ENCODE results near the gene ESRP2.
A peak's percentile ranks its signal among the peaks of the same experiment; 100 is the strongest.

Gene ESRP2

DNA sequence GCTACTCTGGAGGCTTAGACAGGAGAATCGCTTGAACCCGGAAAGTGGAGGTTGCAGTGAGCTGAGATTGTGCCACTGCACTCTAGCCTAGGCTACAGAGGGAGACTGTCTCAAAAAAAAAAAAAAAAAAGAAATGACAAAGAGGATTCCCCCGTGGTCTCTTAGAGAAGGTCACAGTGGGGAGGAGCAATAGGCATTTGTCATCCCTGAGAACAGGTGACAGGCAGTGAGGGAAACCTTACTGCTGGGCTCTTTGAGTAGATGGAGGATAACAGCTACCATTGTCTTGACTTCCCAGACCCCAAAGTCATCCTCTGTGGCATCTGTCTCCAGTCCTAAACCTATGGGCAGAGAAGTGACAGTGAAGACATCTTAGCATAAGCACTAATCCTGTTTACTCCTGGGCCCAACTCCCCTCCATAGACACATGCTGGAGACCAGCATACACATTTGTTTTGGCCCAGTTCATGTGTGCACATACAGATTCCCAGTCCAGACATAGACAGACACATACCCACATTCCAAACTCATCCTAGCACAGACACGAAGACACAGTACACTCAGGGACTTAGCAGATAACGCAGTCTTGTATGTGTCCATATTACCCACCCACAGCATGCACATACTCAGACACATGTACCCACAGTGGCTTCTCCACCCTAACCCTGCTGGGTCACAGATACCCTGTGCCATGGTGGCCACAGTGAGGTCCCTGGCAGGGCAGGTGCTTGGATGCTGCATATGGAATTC, 2.7 kb downstream of the ESRP2 start:
- TF ChIP-seq, protein P1, sequence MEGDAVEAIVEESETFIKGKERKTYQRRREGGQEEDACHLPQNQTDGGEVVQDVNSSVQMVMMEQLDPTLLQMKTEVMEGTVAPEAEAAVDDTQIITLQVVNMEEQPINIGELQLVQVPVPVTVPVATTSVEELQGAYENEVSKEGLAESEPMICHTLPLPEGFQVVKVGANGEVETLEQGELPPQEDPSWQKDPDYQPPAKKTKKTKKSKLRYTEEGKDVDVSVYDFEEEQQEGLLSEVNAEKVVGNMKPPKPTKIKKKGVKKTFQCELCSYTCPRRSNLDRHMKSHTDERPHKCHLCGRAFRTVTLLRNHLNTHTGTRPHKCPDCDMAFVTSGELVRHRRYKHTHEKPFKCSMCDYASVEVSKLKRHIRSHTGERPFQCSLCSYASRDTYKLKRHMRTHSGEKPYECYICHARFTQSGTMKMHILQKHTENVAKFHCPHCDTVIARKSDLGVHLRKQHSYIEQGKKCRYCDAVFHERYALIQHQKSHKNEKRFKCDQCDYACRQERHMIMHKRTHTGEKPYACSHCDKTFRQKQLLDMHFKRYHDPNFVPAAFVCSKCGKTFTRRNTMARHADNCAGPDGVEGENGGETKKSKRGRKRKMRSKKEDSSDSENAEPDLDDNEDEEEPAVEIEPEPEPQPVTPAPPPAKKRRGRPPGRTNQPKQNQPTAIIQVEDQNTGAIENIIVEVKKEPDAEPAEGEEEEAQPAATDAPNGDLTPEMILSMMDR (IDR thresholded peaks at IDR 0.05) = no peak
- intact Hi-C loops (cut with DNase I; ENCODE audit: low total_unique reads) = loop anchor here (10.0 kb wide), 1 partner anchor 148 kb away; the partner anchor contains the start of gene NFATC3
- Histone ChIP-seq H3K9me3 (no peaks in the 10 kb centered on the region), H3K4me1 (peaks cover 0 to 39% (median 22%) of the 10 kb centered on the region in 4 donors), H3K27me3 (no peaks in the 10 kb centered on the region), H3K27ac (no peak overlapping the region), H3K4me3 (no peak overlapping the region), H3K36me3 (peaks cover 0 to 34% (median 0%) of the 10 kb centered on the region in 3 donors)
- no peak for DNase-seq

DNA sequence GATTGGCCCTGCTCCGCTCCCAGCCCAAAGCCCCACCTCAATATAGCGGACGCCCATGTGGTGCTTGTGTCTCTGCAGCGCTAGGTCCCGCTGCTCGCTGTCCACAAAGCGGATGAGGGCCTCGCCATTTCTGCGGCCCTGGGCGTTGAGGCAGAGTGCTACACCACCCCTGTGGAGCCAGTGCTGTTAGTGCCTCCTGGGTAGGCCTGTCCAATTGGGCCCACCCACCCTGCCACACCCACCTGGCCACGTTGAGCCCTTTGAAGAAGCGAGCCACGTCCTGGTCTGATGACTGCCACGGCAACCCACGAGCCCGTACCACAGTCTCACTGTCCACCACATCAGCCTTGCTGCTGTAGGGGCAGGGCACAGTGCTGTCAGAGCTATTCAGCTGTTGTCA, 3.6 kb downstream of the ESRP2 start:
- Histone ChIP-seq H3K27ac (no peak overlapping the region), H3K9me3 (no peaks in the 10 kb centered on the region), H3K4me3 (no peak overlapping the region), H3K36me3 (peaks cover 0 to 38% (median 0%) of the 10 kb centered on the region in 3 donors), H3K4me1 (peaks cover 0 to 34% (median 17%) of the 10 kb centered on the region in 4 donors), H3K27me3 (no peaks in the 10 kb centered on the region)
- peak in 1 of 2 donors; percentile 64 for DNase-seq
- intact Hi-C loops (cut with DNase I; ENCODE audit: low total_unique reads) = loop anchor here (10.0 kb wide), 1 partner anchor 148 kb away; the partner anchor contains the start of gene NFATC3
- TF ChIP-seq, protein P1 (IDR thresholded peaks at IDR 0.05) = no peak

DNA sequence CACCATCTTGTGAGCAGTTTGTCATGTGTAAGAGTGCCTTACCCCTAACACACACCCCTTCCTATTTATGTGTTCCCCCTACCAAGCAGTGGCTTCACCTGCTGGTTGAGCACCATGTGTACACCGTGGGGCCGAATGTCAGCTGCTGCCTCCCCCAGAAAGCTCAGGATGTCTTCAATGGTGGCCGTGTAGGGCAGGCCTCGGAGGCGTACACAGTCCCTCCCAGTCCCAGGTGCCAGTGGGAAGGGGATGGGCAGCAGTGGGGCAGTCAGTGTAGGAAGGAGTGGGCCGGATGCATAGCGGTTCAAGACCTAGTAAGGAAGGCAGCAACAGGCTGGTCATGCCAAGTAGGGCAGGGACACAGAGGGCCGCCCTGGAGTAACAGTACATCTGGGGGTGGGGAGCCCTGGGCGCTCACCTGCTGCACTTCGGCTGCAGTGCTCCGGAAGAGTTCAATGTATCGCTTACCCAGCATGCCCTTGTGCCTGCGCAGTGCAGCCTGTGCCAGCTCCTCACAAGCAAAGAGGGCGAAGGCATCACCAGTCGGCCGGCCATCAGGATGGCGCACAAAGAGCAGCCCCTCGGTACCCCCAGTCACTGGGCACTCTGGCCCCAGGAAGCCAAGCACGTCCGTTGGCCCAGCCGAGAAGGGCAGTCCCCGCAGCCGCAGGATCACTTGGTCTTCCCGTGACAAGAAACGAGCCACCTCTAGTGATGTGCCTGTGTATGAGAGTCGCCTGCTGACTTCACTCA, 4.4 kb downstream of the ESRP2 start:
- peak in 1 of 2 donors; percentile 66 for DNase-seq
- no peaks in the 10 kb centered on the region for H3K9me3 ChIP-seq
- no peak overlapping the region for H3K27ac ChIP-seq
- H3K4me1 ChIP-seq = peaks cover 0 to 27% (median 12%) of the 10 kb centered on the region in 4 donors
- H3K36me3 ChIP-seq = peaks cover 0 to 39% (median 0%) of the 10 kb centered on the region in 3 donors
- H3K27me3 ChIP-seq = no peaks in the 10 kb centered on the region
- no peak overlapping the region for H3K4me3 ChIP-seq
- intact Hi-C loops (cut with DNase I; ENCODE audit: low total_unique reads) = loop anchor here (10.0 kb wide), 1 partner anchor 147 kb away; the partner anchor contains the start of gene NFATC3
- TF ChIP-seq, protein P1 (IDR thresholded peaks at IDR 0.05) = no peak

DNA sequence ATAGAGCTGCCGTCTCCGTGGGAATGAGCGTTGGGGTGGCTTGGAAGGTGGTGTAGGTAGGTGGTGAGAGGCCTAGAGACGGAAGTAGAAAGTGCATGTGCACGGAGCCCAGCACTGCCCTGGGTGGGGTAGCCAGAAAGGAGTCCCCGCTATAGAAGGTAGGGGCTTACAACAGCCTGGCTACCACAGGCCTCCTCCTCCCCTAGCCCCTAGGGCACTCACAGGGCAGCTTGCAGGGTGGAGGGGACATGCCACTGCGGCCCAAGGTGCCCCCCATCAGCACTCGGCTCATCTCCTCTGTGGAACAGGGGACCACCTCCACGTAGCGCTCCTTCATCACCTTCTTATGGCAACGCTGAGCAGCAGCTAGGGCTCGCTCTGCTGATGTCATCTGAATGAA, 5.0 kb downstream of the ESRP2 start:
- no peak for DNase-seq
- TF ChIP-seq, protein P1 (IDR thresholded peaks at IDR 0.05) = no peak
- H3K27me3 ChIP-seq = no peaks in the 10 kb centered on the region
- H3K36me3 ChIP-seq = peaks cover 0 to 45% (median 0%) of the 10 kb centered on the region in 3 donors
- H3K4me1 ChIP-seq = peaks cover 0 to 21% (median 6%) of the 10 kb centered on the region in 4 donors
- intact Hi-C loops (cut with DNase I; ENCODE audit: low total_unique reads) = loop anchor here (10.0 kb wide), 1 partner anchor 146 kb away; the partner anchor contains the start of gene NFATC3
- no peak overlapping the region for H3K4me3 ChIP-seq
- no peaks in the 10 kb centered on the region for H3K9me3 ChIP-seq
- H3K27ac ChIP-seq = no peak overlapping the region

DNA sequence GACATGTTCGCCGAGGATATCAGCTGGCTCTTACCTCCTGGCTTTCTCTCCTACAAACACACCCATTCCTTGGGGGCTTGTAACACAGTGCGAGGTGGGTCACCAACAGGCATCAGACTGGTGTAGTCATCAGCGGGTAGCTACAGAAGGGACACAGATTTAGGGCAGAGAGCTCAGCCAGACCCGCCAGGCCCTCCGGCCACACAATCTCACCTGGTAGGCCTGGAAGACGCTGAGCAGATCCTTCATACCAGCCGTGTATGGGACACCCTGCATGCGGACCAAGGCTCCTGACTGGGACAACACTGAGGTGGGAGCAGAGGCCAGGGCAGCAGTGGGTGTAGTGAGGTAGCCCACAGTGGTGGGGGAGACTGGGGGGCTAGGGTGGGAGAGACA, 5.8 kb downstream of the ESRP2 start:
- DNase-seq = peak in 1 of 2 donors; percentile 63
- Histone ChIP-seq H3K27me3 (no peaks in the 10 kb centered on the region), H3K4me1 (peaks cover 0 to 16% (median 3%) of the 10 kb centered on the region in 4 donors), H3K36me3 (peaks cover 0 to 45% (median 0%) of the 10 kb centered on the region in 3 donors), H3K9me3 (no peaks in the 10 kb centered on the region), H3K4me3 (no peak overlapping the region), H3K27ac (no peak overlapping the region)
- TF ChIP-seq, protein P1 (IDR thresholded peaks at IDR 0.05) = no peak
- intact Hi-C loops (cut with DNase I; ENCODE audit: low total_unique reads) = loop anchor here (10.0 kb wide), 1 partner anchor 145 kb away; the partner anchor contains the start of gene NFATC3

Measured in tibial artery (tissue), 4 donors.